HepG2 (cell line): ENCODE results near the gene PANK2. TPM values are rescaled to one million over a fixed set of nuclear protein-coding genes. Genes with fewer than 3 reads are reported as not detected.

Experiments used
- BCL6 ChIP-seq: IDR thresholded peaks from 2 replicates; pipeline ENCODE4 v1.6.1; 2016; ENCODE audit warnings: missing genetic modification reagents, missing compliant biosample characterization
- CBX2 ChIP-seq, 2 experiments: fragments of 200-600 bp in 1 of 2; sonication (generic); formaldehyde crosslinking in 1 of 2; IDR thresholded peaks; 2 replicates each; pipeline versions ENCODE4 v1.7.0 to v1.8.1; 2018 to 2022; ENCODE audit warnings: low read depth in 2 of 2, low read length in 1 of 2, mild to moderate bottlenecking in 1 of 2, missing genetic modification reagents in 1 of 2
- CBX5 ChIP-seq: sonication (generic); formaldehyde crosslinking; IDR thresholded peaks from 2 replicates; pipeline ENCODE4 v1.4.0; 2020; ENCODE audit warnings: missing genetic modification reagents, borderline replicate concordance
- EZH2 ChIP-seq: conservative IDR thresholded peaks from 2 replicates; pipeline ENCODE4 v1.6.1; 2012; ENCODE audit warnings: mild to moderate bottlenecking, low read depth, low read length, moderate library complexity
- FOXO1 ChIP-seq: sonication (generic); formaldehyde crosslinking; IDR thresholded peaks from 2 replicates; pipeline ENCODE4 v1.4.0; 2020; ENCODE audit warnings: missing genetic modification reagents
- HNRNPK ChIP-seq: fragments of 200-400 bp; formaldehyde crosslinking; IDR thresholded peaks from 2 replicates; pipeline ENCODE4 v1.6.1; 2018; ENCODE audit warnings: low read length, low read depth, moderate library complexity, mild to moderate bottlenecking; ENCODE audit not compliant: poor library complexity, severe bottlenecking
- JARID2 ChIP-seq: sonication (generic); formaldehyde crosslinking; IDR thresholded peaks from 2 replicates; pipeline ENCODE4 v1.8.1; 2023; ENCODE audit warnings: missing genetic modification reagents, inconsistent platforms; ENCODE audit not compliant: insufficient replicate concordance
- NONO ChIP-seq, 2 experiments: fragments of 450-650 bp in 1 of 2; sonication (generic) in 1 of 2; formaldehyde crosslinking in 1 of 2; IDR thresholded peaks in 1 of 2; conservative IDR thresholded peaks in 1 of 2; 2 replicates each; pipeline versions ENCODE4 v1.6.1 to v1.8.0; 2017 to 2022; ENCODE audit warnings: mild to moderate bottlenecking in 1 of 2, missing genetic modification reagents in 1 of 2, moderate library complexity in 1 of 2
- NR2C2 ChIP-seq: sonication (generic); formaldehyde crosslinking; IDR thresholded peaks from 2 replicates; pipeline ENCODE4 v1.4.0; 2020; ENCODE audit warnings: missing genetic modification reagents, mild to moderate bottlenecking, moderate library complexity, borderline replicate concordance
- TEAD2 ChIP-seq: sonication (generic); formaldehyde crosslinking; IDR thresholded peaks from 2 replicates; pipeline ENCODE4 v1.9.0; 2021; ENCODE audit warnings: missing genetic modification reagents
- ZMYM2 ChIP-seq: sonication (generic); formaldehyde crosslinking; IDR thresholded peaks from 2 replicates; pipeline ENCODE4 v1.8.0; 2022; ENCODE audit warnings: mild to moderate bottlenecking, missing genetic modification reagents
- ZNF235 ChIP-seq: sonication (generic); formaldehyde crosslinking; IDR thresholded peaks from 2 replicates; pipeline ENCODE4 v1.8.1; 2023; ENCODE audit warnings: mild to moderate bottlenecking, missing genetic modification reagents, borderline replicate concordance
- ZNF282 ChIP-seq: fragments of 450-650 bp; IDR thresholded peaks from 2 replicates; pipeline ENCODE4 v1.6.1; 2018; ENCODE audit not compliant: partially characterized antibody
- ZNF589 ChIP-seq: sonication (generic); formaldehyde crosslinking; conservative IDR thresholded peaks from 2 replicates; pipeline ENCODE4 v1.8.0; 2022; ENCODE audit warnings: mild to moderate bottlenecking, moderate library complexity, missing genetic modification reagents
- ZNF773 ChIP-seq: sonication (generic); formaldehyde crosslinking; IDR thresholded peaks from 2 replicates; pipeline ENCODE4 v1.4.0; 2020; ENCODE audit warnings: missing genetic modification reagents, borderline replicate concordance
- polyA plus RNA-seq, 8 experiments: library from polyadenylated mRNA; depleted of rRNA in 3 of 8; stranded (reverse) in 7 of 8; unstranded in 1 of 8; fragments of >200 nt; fragmentation: Illumina TruSeq in 4 of 8; extraction: Trizol in 4 of 8; gene quantifications; 2 replicates each; pipeline versions ENCODE4 v1.2.1 to v1.2.3, GENCODE V29; 2011 to 2016; ENCODE audit warnings: low read depth in 4 of 8, missing spikeins in 1 of 8, mixed read lengths in 1 of 8; ENCODE audit not compliant: insufficient read depth in 1 of 8
- total RNA-seq, 5 experiments: library from RNA; depleted of rRNA; stranded (reverse); fragments of >200 nt; fragmentation: Illumina TruSeq; extraction: Trizol; gene quantifications; 2 replicates each; pipeline ENCODE4 v1.2.3, GENCODE V29; 2016; ENCODE audit warnings: low read depth in 1 of 5
- TF ChIP-seq, protein P1 (sequence below): sonication (generic); formaldehyde crosslinking; IDR thresholded peaks from 2 replicates; pipeline ENCODE4 v1.4.0; 2020; ENCODE audit warnings: mild to moderate bottlenecking, missing genetic modification reagents
- TF ChIP-seq, protein P2 (sequence below): sonication (generic); formaldehyde crosslinking; IDR thresholded peaks from 2 replicates; pipeline ENCODE4 v1.8.0; 2022; ENCODE audit warnings: mild to moderate bottlenecking, missing genetic modification reagents; ENCODE audit not compliant: insufficient replicate concordance

Gene PANK2
- total and polyA plus RNA-seq, 2 of the 13 experiments (the other 11 are each of a cell fraction or from before 2014, with no cell fraction given) = 39.2 to 123 TPM

DNA sequence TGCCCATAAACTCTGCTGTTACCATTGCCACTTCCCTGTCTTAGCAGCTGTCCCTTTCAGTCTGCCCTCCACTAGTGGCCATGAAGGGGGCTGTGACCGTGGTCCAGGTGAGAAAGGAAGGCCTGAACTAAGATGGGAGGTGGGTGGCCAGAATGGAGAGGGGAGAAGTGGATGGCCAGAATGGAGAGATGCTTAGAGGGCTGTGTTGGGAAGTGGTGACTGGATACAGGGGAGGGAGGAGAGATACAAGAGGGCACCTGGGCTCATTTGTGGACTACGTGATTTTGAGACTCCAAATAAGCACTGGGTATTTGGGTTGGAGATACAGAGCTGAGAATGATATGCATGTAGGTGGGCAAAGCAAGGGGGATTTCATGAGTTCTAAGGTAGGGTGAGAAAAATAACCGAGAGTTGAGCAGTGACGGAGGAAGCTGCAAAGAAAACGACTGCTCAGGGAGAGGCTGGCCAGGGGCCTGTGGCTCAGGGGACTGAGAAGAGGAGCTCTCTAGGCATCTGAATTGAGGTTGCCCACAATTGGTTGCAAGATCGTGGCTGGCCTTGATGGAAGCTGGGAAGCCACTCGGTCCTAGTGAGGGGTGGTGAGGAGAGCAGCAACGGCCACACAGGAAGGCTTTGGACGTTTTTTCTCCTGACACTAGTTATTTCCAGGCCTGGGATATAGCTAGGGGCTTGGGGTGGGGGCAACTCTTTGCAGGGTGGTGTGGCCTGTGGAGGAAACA, 36.9 kb downstream of the PANK2 start (continued):
- TF ChIP-seq, protein P1, sequence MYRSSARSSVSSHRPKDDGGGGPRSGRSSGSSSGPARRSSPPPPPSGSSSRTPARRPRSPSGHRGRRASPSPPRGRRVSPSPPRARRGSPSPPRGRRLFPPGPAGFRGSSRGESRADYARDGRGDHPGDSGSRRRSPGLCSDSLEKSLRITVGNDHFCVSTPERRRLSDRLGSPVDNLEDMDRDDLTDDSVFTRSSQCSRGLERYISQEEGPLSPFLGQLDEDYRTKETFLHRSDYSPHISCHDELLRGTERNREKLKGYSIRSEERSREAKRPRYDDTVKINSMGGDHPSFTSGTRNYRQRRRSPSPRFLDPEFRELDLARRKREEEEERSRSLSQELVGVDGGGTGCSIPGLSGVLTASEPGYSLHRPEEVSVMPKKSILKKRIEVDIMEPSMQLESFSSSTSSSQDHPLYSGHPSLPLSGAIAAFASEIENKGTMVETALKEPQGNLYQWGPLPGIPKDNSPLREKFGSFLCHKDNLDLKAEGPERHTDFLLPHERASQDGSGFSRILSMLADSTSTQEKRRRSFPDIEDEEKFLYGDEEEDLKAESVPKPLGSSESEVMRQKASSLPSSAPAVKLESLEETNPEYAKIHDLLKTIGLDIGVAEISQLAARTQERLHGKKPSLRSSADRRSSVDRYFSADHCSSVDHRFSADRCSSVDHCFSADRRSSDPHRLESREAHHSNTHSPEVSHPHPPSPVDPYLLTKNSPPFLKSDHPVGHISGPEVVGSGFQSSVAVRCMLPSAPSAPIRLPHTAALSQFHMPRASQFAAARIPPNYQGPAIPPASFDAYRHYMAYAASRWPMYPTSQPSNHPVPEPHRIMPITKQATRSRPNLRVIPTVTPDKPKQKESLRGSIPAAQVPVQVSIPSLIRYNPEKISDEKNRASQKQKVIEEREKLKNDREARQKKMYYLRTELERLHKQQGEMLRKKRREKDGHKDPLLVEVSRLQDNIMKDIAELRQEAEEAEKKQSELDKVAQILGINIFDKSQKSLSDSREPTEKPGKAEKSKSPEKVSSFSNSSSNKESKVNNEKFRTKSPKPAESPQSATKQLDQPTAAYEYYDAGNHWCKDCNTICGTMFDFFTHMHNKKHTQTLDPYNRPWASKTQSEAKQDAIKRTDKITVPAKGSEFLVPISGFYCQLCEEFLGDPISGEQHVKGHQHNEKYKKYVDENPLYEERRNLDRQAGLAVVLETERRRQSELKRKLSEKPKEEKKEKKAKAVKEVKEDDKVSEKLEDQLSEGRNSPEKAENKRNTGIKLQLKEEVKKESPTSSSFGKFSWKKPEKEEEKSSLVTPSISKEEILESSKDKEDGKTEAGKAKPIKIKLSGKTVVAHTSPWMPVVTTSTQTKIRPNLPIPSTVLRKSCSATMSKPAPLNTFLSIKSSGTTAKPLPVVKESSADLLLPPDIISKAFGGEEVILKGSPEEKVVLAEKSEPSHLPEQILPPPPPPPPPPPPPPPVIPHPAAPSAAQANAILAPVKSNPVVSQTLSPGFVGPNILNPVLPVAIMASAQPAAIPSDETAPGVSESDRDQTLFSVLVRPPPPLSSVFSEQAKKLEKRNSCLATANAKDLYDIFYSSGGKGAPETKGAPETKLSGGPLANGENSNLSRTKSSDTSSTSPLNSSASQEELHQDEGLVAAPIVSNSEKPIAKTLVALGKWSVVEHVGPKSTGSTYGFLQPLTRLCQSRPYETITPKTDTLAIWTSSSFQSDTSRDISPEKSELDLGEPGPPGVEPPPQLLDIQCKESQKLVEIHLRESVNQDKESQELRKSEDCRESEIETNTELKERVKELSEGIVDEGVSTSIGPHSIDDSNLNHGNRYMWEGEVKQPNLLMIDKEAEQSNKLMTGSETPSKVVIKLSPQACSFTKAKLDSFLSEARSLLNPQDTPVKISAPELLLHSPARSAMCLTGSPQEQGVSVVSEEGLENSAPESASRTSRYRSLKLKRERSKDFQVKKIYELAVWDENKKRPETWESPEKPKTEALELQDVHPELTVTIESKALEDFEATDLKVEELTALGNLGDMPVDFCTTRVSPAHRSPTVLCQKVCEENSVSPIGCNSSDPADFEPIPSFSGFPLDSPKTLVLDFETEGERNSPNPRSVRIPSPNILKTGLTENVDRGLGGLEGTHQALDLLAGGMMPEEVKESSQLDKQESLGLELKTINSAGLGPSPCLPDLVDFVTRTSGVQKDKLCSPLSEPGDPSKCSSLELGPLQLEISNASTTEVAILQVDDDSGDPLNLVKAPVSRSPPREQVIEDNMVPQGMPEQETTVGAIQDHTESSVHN (CRISPR knock-in tag) = no peak
- TF ChIP-seq ZNF235 = no peak
- TF ChIP-seq ZNF282 = no peak
- TF ChIP-seq HNRNPK = no peak
- TF ChIP-seq CBX5 (CRISPR knock-in tag) = no peak
- no peak for TF ChIP-seq NONO (IDR thresholded peaks at IDR 0.05)
- peak; percentile 62 for TF ChIP-seq NONO (CRISPR knock-in tag; conservative IDR thresholded peaks at IDR 0.05)
- TF ChIP-seq, protein P2, sequence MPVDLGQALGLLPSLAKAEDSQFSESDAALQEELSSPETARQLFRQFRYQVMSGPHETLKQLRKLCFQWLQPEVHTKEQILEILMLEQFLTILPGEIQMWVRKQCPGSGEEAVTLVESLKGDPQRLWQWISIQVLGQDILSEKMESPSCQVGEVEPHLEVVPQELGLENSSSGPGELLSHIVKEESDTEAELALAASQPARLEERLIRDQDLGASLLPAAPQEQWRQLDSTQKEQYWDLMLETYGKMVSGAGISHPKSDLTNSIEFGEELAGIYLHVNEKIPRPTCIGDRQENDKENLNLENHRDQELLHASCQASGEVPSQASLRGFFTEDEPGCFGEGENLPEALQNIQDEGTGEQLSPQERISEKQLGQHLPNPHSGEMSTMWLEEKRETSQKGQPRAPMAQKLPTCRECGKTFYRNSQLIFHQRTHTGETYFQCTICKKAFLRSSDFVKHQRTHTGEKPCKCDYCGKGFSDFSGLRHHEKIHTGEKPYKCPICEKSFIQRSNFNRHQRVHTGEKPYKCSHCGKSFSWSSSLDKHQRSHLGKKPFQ (CRISPR knock-in tag) = no peak
- TF ChIP-seq EZH2 = no peak
- TF ChIP-seq ZNF773 (CRISPR knock-in tag) = no peak
- no peak for TF ChIP-seq CBX2 (IDR thresholded peaks at IDR 0.05; ENCODE audit: low read depth, low read length)
- no peak for TF ChIP-seq CBX2 (CRISPR knock-in tag; IDR thresholded peaks at IDR 0.05; ENCODE audit: low read depth)
- 0 out of 2 replicates have a peak, but pooled peaks have one; percentile 29 for TF ChIP-seq ZNF589 (CRISPR knock-in tag)
- TF ChIP-seq BCL6 (CRISPR knock-in tag) = no peak
- no peak for TF ChIP-seq JARID2
- TF ChIP-seq NR2C2 (CRISPR knock-in tag) = no peak
- no peak for TF ChIP-seq FOXO1 (CRISPR knock-in tag)
- TF ChIP-seq TEAD2 (CRISPR knock-in tag) = no peak
- no peak for TF ChIP-seq ZMYM2 (CRISPR knock-in tag)
